ENCODE results near the gene SASH3. TPM values are rescaled to one million over a fixed set of nuclear protein-coding genes. Genes with fewer than 3 reads are reported as not detected.

SASH3 gene
- total RNA-seq, 1 donor from 2014 or later = 2.9 TPM

GRCh38 chrX:129783291-129783713, 3.6 kb downstream of the SASH3 start:
- no peak for DNase-seq (ENCODE audit: low spot score)

- no peak for DNase-seq (ENCODE audit: low spot score)
These were observed 4.6 kb downstream of the SASH3 start for GRCh38 chrX:129784371-129784770.

- no peak for DNase-seq (ENCODE audit: low spot score)
These were observed 5.6 kb downstream of the SASH3 start for GRCh38 chrX:129785160-129785947.

GRCh38 chrX:129786210-129786651, 6.5 kb downstream of the SASH3 start:
- no peak for DNase-seq (ENCODE audit: low spot score)

- DNase-seq (ENCODE audit: low spot score) = no peak
These were observed 7.7 kb downstream of the SASH3 start for GRCh38 chrX:129787336-129788055.

- no peak for DNase-seq (ENCODE audit: low spot score)
These were observed 8.8 kb downstream of the SASH3 start for GRCh38 chrX:129788527-129788926.

- DNase-seq (ENCODE audit: low spot score) = no peak
These were observed 10.4 kb downstream of the SASH3 start for GRCh38 chrX:129790146-129790545.

- DNase-seq (ENCODE audit: low spot score) = no peak
These were observed 11.1 kb downstream of the SASH3 start for GRCh38 chrX:129790808-129791207.

- no peak for DNase-seq (ENCODE audit: low spot score)
These were observed 11.6 kb downstream of the SASH3 start for GRCh38 chrX:129791336-129791735.

- no peak for DNase-seq (ENCODE audit: low spot score)
These were observed 12.3 kb downstream of the SASH3 start for GRCh38 chrX:129791961-129792570.

- DNase-seq (ENCODE audit: low spot score) = no peak
These were observed 13.0 kb downstream of the SASH3 start for GRCh38 chrX:129792586-129793291.

- no peak for DNase-seq (ENCODE audit: low spot score)
These were observed 13.9 kb downstream of the SASH3 start for GRCh38 chrX:129793604-129794191.

- no peak for DNase-seq (ENCODE audit: low spot score)
These were observed 15.8 kb downstream of the SASH3 start for GRCh38 chrX:129795584-129795983.

- DNase-seq (ENCODE audit: low spot score) = no peak
These were observed 17.6 kb downstream of the SASH3 start for GRCh38 chrX:129797251-129797906.

- DNase-seq (ENCODE audit: low spot score) = no peak
These were observed 18.7 kb downstream of the SASH3 start for GRCh38 chrX:129798456-129798855.

- DNase-seq (ENCODE audit: low spot score) = no peak
These were observed 19.1 kb downstream of the SASH3 start for GRCh38 chrX:129798888-129799287.

- no peak for DNase-seq (ENCODE audit: low spot score)
These were observed 20.4 kb downstream of the SASH3 start for GRCh38 chrX:129800186-129800585.

GRCh38 chrX:129802863-129803262, 23.1 kb downstream of the SASH3 start:
- DNase-seq (ENCODE audit: low spot score) = no peak

GRCh38 chrX:129804806-129805205, 25.1 kb downstream of the SASH3 start:
- no peak for DNase-seq (ENCODE audit: low spot score)

GRCh38 chrX:129808158-129808828, 28.5 kb downstream of the SASH3 start:
- DNase-seq (ENCODE audit: low spot score) = no peak
